ENCODE data around the gene SEZ6. TPM values are rescaled to one million over a fixed set of nuclear protein-coding genes. Genes with fewer than 3 reads are reported as not detected.

Gene SEZ6
- total RNA-seq, 1 experiment from 2014 or later, result not detected

DNA sequence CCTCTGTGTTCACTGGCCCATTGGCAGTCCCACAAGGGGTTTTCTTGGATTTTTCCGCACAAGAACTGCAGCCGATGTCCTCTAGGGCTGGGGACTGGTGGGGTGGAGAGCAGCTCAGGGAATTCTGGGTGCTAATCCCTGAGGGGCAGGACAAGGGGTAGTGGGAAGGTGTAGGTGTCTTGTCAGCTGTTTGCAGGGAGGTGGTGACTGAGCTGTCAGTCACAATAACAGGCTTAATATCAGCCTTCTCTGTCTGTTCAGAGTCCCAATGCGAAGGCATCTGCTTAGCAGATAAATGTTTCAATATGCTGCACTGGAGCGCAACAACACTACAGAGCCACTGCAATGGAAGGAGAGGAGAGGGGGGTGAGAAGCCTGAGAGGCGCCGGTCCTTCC lies 92.9 kb downstream of the SEZ6 start:
- Histone ChIP-seq H3K9ac (ENCODE audit: low read length) (no peak overlapping the region), H3K36me3 (ENCODE audit: low read depth, low read length) (peaks cover 62% of the 10 kb centered on the region), H3K4me3 (ENCODE audit: low read length) (no peak overlapping the region), H3K4me1 (ENCODE audit: insufficient read depth, low read length) (peaks cover 12% of the 10 kb centered on the region), H2AFZ (ENCODE audit: low read length) (no peak overlapping the region), H3K79me2 (ENCODE audit: low read length) (no peaks in the 10 kb centered on the region), H3K27me3 (ENCODE audit: low read length) (no peaks in the 10 kb centered on the region), H3K9me3 (ENCODE audit: low read length) (no peaks in the 10 kb centered on the region), H3F3A (ENCODE audit: low read length, unreplicated experiment) (peaks cover 4% of the 10 kb centered on the region), H3K4me2 (ENCODE audit: low read length) (no peak overlapping the region), H4K20me1 (ENCODE audit: low read length) (no peaks in the 10 kb centered on the region), H3K9me2 (replicated peaks; ENCODE audit: low read length) (no peaks in the 10 kb centered on the region), H3K27ac (ENCODE audit: low read length) (no peak overlapping the region)
- TF ChIP-seq, protein P1, sequence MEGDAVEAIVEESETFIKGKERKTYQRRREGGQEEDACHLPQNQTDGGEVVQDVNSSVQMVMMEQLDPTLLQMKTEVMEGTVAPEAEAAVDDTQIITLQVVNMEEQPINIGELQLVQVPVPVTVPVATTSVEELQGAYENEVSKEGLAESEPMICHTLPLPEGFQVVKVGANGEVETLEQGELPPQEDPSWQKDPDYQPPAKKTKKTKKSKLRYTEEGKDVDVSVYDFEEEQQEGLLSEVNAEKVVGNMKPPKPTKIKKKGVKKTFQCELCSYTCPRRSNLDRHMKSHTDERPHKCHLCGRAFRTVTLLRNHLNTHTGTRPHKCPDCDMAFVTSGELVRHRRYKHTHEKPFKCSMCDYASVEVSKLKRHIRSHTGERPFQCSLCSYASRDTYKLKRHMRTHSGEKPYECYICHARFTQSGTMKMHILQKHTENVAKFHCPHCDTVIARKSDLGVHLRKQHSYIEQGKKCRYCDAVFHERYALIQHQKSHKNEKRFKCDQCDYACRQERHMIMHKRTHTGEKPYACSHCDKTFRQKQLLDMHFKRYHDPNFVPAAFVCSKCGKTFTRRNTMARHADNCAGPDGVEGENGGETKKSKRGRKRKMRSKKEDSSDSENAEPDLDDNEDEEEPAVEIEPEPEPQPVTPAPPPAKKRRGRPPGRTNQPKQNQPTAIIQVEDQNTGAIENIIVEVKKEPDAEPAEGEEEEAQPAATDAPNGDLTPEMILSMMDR (conservative IDR thresholded peaks at IDR 0.05; ENCODE audit: low read depth, low read length), result no peak
- TF ChIP-seq EZH2phosphoT487 (IDR thresholded peaks at IDR 0.05; ENCODE audit: borderline replicate concordance, low read length) (no peak), EZH2 (IDR thresholded peaks at IDR 0.05; ENCODE audit: low read length, unreplicated experiment) (no peak)
- DNase-seq (no peak), ATAC-seq (no peak)
- ChIA-PET CTCF (no interaction called here), POLR2A (ENCODE audit: unreplicated experiment) (no interaction called here)
- intact Hi-C loops (cut with micrococcal nuclease), result no loop called here
- BruUV-seq (replicated peaks), result no TSS peak

DNA sequence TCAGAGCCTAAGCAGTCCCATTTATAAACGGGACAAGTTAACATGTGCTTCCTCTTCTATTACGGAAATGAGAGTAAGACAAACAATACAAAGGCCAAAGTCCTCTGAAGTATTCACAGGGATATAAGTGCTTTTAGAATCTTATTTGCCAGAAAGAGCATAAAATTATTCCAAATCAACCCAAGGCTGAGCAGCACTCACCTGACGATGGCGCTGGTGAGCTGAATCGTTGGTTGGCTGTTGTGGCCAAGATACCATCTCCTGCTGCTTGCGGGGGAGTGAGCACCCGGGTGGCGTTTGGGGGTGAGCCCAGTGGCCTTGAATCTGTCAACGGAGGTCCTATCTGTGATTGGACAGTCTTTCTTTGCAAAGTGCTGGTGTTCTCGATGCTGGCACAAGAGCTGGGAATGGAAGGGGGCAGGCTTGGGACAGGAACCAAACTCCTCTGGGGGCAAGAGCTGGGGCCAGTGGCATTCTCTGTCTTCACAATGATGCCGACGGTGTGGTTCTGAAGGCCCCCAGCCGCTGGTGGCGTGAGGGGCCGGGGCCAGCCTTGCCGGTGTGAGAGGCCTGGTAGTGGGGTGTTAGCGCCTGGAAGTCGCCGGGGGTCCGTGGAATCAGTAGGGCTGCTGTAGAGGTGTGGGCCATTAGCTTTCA lies 93.4 kb downstream of the SEZ6 start:
- Histone ChIP-seq H3F3A (ENCODE audit: low read length, unreplicated experiment) (peaks cover 4% of the 10 kb centered on the region), H3K9me2 (replicated peaks; ENCODE audit: low read length) (no peaks in the 10 kb centered on the region), H3K4me2 (ENCODE audit: low read length) (no peak overlapping the region), H2AFZ (ENCODE audit: low read length) (no peak overlapping the region), H3K9me3 (ENCODE audit: low read length) (no peaks in the 10 kb centered on the region), H3K36me3 (ENCODE audit: low read depth, low read length) (peaks cover 62% of the 10 kb centered on the region), H3K4me1 (ENCODE audit: insufficient read depth, low read length) (peaks cover 12% of the 10 kb centered on the region), H3K27ac (ENCODE audit: low read length) (no peak overlapping the region), H3K9ac (ENCODE audit: low read length) (no peak overlapping the region), H3K4me3 (ENCODE audit: low read length) (no peak overlapping the region), H3K79me2 (ENCODE audit: low read length) (no peaks in the 10 kb centered on the region), H3K27me3 (ENCODE audit: low read length) (no peaks in the 10 kb centered on the region), H4K20me1 (ENCODE audit: low read length) (no peaks in the 10 kb centered on the region)
- POLR2A ChIA-PET (ENCODE audit: unreplicated experiment), result no interaction called here
- intact Hi-C loops (cut with micrococcal nuclease), result no loop called here
- ATAC-seq, result no peak
- TF ChIP-seq EZH2phosphoT487 (IDR thresholded peaks at IDR 0.05; ENCODE audit: borderline replicate concordance, low read length) (no peak), EZH2 (IDR thresholded peaks at IDR 0.05; ENCODE audit: low read length, unreplicated experiment) (no peak)
- TF ChIP-seq, protein P1 (conservative IDR thresholded peaks at IDR 0.05; ENCODE audit: low read depth, low read length), result peak; percentile 50; the same call in 1 of the 2 replicates
- DNase-seq, result no peak
- CTCF ChIA-PET, result no interaction called here
- TSS peak; percentile 13 for BruUV-seq (replicated peaks)

DNA sequence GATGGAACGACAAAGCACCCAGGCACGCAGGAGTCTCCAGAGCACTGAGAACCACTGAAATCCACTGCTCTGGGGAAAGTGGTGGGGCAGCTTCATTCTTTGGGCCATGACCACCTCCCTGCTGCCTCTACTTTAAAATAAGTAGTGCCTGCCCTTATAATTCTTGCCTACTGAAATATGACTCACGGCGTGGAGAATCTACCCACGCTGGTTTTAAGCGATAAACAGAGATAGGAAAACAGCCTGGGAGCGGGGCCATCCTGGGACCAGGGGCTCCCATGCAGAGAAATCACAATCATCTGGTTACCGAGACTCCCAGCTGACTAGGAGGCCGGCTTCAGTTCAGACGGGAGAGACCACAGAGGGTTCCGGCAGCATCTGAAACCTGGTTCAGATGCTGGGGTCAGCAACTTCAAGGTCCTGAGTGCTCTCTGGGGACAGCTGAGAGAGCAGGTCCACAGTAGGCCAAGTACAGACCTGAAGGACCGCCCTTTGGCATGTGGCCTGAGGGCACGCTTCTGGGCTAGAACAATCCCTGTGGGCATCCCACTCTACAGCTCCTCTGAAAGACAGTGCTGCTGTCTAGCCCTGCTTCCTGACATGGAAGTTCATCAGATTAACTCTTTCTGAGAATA lies 94.3 kb downstream of the SEZ6 start:
- ATAC-seq (no peak), DNase-seq (no peak)
- BruUV-seq (replicated peaks), result no TSS peak

More for the DNA sequence above, 94.3 kb downstream of the SEZ6 start:
- TF ChIP-seq EZH2 (IDR thresholded peaks at IDR 0.05; ENCODE audit: low read length, unreplicated experiment), result no peak
- TF ChIP-seq, protein P1 (conservative IDR thresholded peaks at IDR 0.05; ENCODE audit: low read depth, low read length), result no peak
- no peak for TF ChIP-seq EZH2phosphoT487 (IDR thresholded peaks at IDR 0.05; ENCODE audit: borderline replicate concordance, low read length)
- H4K20me1 ChIP-seq (ENCODE audit: low read length), result no peaks in the 10 kb centered on the region
- no peak overlapping the region for H3K4me2 ChIP-seq (ENCODE audit: low read length)
- no peaks in the 10 kb centered on the region for H3K27me3 ChIP-seq (ENCODE audit: low read length)
- ChIA-PET CTCF (no interaction called here), POLR2A (ENCODE audit: unreplicated experiment) (no interaction called here)
- H3K9ac ChIP-seq (ENCODE audit: low read length), result no peak overlapping the region
- peaks cover 12% of the 10 kb centered on the region for H3K4me1 ChIP-seq (ENCODE audit: insufficient read depth, low read length)
- H3K27ac ChIP-seq (ENCODE audit: low read length), result no peak overlapping the region
- peaks cover 59% of the 10 kb centered on the region for H3K36me3 ChIP-seq (ENCODE audit: low read depth, low read length)
- H3K79me2 ChIP-seq (ENCODE audit: low read length), result no peaks in the 10 kb centered on the region
- H3K9me2 ChIP-seq (replicated peaks; ENCODE audit: low read length), result no peaks in the 10 kb centered on the region
- H2AFZ ChIP-seq (ENCODE audit: low read length), result no peak overlapping the region
- no peak overlapping the region for H3K4me3 ChIP-seq (ENCODE audit: low read length)
- peaks cover 4% of the 10 kb centered on the region for H3F3A ChIP-seq (ENCODE audit: low read length, unreplicated experiment)
- intact Hi-C loops (cut with micrococcal nuclease), result no loop called here
- no peaks in the 10 kb centered on the region for H3K9me3 ChIP-seq (ENCODE audit: low read length)
